Neural progenitor cell (in vitro differentiated cells): ENCODE measurements around the gene SLC25A4.

Experiments used
- EZH2 ChIP-seq: fragments of 200-600 bp; sonication (generic); IDR thresholded peaks from 2 replicates; pipeline ENCODE4 v1.6.1; 2017; ENCODE audit warnings: antibody characterized with exemption, mild to moderate bottlenecking, moderate library complexity
- EZH2phosphoT487 ChIP-seq: fragments of 200-600 bp; sonication (generic); IDR thresholded peaks from 2 replicates; pipeline ENCODE4 v1.6.1; 2017; ENCODE audit warnings: antibody characterized with exemption
- TF ChIP-seq, protein P1 (sequence below): fragments of 200-600 bp; sonication (generic); IDR thresholded peaks from 2 replicates; pipeline ENCODE4 v1.5.1; 2017; ENCODE audit warnings: antibody characterized with exemption, mild to moderate bottlenecking

DNA sequence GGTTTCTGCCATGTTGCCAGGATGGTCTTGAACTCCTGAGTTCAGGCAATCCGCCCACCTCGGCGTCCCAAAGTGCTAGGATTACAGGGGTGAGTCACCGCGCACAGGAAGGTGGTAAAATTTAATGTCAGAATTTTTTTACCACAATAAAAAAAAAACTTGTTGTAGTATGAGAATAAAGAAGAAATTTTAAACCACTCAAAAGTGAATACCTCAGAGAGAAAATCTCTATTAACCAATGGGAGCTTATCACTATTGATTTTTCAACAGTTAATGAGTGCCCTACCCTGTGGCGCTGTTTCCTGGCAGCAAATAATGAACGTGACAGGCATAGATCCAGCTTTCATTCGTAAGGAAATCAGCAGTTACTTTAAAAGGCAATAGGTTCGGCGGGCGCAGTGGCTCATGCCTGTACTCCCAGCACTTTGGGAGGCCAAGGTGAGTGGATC, 32.7 kb upstream of the SLC25A4 start:
- TF ChIP-seq, protein P1, sequence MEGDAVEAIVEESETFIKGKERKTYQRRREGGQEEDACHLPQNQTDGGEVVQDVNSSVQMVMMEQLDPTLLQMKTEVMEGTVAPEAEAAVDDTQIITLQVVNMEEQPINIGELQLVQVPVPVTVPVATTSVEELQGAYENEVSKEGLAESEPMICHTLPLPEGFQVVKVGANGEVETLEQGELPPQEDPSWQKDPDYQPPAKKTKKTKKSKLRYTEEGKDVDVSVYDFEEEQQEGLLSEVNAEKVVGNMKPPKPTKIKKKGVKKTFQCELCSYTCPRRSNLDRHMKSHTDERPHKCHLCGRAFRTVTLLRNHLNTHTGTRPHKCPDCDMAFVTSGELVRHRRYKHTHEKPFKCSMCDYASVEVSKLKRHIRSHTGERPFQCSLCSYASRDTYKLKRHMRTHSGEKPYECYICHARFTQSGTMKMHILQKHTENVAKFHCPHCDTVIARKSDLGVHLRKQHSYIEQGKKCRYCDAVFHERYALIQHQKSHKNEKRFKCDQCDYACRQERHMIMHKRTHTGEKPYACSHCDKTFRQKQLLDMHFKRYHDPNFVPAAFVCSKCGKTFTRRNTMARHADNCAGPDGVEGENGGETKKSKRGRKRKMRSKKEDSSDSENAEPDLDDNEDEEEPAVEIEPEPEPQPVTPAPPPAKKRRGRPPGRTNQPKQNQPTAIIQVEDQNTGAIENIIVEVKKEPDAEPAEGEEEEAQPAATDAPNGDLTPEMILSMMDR = no peak
- TF ChIP-seq EZH2phosphoT487 (no peak), EZH2 (no peak)
